Upper lobe of right lung (tissue), 1 donor: ENCODE results near the gene REEP3. TPM values are rescaled to one million over a fixed set of nuclear protein-coding genes. Genes with fewer than 3 reads are reported as not detected.

Experiments used
- ATAC-seq: fragments of 200-7000 bp; cut with Tn5 transposase; one replicate; pipeline ENCODE4 v1.9.1; 2020; ENCODE audit warnings: mild to moderate bottlenecking, moderate library complexity
- DNase-seq: peaks from one replicate; pipeline ENCODE4 v3.0.0-alpha.2; 2020
- H3K27ac ChIP-seq: fragments of 200-600 bp; one replicate; pipeline ENCODE4 v1.8.0; 2022
- H3K27me3 ChIP-seq: fragments of 200-600 bp; one replicate; pipeline ENCODE4 v1.8.0; 2022; ENCODE audit warnings: mild to moderate bottlenecking
- H3K36me3 ChIP-seq: fragments of 200-600 bp; one replicate; pipeline ENCODE4 v1.8.0; 2022
- H3K4me1 ChIP-seq: fragments of 200-600 bp; one replicate; pipeline ENCODE4 v1.8.0; 2022
- H3K4me3 ChIP-seq: fragments of 200-600 bp; one replicate; pipeline ENCODE4 v1.8.0; 2022; ENCODE audit warnings: mild to moderate bottlenecking
- H3K9me3 ChIP-seq: fragments of 200-600 bp; one replicate; pipeline ENCODE4 v1.8.0; 2022
- intact Hi-C: fragments of 100-400 bp; cut with DNase I; formaldehyde crosslinking; loops from one replicate; pipeline ENCODE4 v1.11.0; 2022
- total RNA-seq: library from RNA; stranded (reverse); fragmentation: NEBNext Ultra II Directional; extraction: Animal tissue kit (Norgen Biotek cat#: 25700); gene quantifications from one replicate; pipeline ENCODE4 v1.2.1, GENCODE V29; 2021
- TF ChIP-seq, protein P1 (sequence below): fragments of 200-600 bp; IDR thresholded peaks from one replicate; pipeline ENCODE4 v1.8.0; 2022; ENCODE audit warnings: antibody characterized with exemption
- donor health status: DM: no; HTN: yes; CAD: no; lungs with severe emphysema.

REEP3 gene
- total RNA-seq, 1 donor from 2014 or later: 57.1 TPM

DNA sequence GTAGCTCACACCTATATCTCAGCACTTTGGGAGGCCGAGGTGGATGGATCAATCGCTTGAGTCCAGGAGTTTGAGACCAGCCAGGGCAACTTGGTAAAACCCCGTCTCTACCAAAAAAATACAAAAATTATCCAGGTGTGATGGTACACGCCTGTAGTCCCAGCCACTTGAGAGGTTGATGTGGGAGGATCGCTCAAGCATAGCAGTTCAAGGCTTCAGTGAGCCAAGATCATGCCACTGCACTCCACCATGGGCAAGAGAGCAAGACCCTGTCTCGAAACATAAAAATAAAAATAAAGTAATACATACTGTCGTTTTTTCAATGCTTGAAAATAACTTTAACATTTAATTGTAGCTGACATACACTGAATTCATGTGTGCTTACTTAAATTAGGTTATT, 57.3 kb downstream of the REEP3 start:
- Histone ChIP-seq H3K9me3 (no peaks in the 10 kb centered on the region), H3K4me1 (peaks cover 10% of the 10 kb centered on the region), H3K36me3 (no peaks in the 10 kb centered on the region), H3K27me3 (no peaks in the 10 kb centered on the region), H3K27ac (no peak overlapping the region), H3K4me3 (no peak overlapping the region)
- ATAC-seq: no peak
- TF ChIP-seq, protein P1, sequence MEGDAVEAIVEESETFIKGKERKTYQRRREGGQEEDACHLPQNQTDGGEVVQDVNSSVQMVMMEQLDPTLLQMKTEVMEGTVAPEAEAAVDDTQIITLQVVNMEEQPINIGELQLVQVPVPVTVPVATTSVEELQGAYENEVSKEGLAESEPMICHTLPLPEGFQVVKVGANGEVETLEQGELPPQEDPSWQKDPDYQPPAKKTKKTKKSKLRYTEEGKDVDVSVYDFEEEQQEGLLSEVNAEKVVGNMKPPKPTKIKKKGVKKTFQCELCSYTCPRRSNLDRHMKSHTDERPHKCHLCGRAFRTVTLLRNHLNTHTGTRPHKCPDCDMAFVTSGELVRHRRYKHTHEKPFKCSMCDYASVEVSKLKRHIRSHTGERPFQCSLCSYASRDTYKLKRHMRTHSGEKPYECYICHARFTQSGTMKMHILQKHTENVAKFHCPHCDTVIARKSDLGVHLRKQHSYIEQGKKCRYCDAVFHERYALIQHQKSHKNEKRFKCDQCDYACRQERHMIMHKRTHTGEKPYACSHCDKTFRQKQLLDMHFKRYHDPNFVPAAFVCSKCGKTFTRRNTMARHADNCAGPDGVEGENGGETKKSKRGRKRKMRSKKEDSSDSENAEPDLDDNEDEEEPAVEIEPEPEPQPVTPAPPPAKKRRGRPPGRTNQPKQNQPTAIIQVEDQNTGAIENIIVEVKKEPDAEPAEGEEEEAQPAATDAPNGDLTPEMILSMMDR: no peak
- intact Hi-C loops: no loop called here
- DNase-seq: no peak

DNA sequence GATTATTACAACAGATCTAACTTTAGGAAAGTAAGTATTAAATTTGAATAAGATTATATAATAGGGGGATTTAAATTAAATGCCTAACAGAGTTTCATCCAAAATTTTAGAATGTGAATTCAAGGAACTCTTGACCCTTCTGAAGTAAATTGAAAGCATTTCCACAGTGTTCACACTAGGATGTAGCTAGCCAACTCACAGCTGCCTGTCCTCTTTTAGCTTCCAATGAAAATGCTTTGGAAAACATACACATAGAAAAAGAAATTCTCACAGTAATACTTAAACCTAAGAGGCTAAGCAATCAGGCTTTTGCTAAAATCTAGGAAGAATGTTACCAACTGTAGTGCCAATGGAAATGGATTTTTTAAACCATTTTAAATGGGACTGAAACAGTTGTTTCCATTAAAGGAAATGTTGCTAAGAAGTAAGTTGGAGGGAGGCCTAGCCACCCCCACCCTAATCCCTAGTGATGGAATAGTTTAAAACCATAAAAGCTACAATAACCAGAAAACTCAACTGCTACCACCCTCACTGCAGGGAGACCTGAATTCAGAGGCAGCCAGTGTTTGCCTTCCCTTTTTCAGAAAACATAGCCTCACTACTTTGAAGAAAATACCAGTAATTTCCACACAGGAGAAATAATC, 58.3 kb downstream of the REEP3 start:
- no peak overlapping the region for H3K4me3 ChIP-seq
- no peak overlapping the region for H3K27ac ChIP-seq
- ATAC-seq (no peak), DNase-seq (no peak)
- TF ChIP-seq, protein P1: no peak
- H3K9me3 ChIP-seq: no peaks in the 10 kb centered on the region
- no peaks in the 10 kb centered on the region for H3K27me3 ChIP-seq
- peaks cover 2% of the 10 kb centered on the region for H3K4me1 ChIP-seq
- H3K36me3 ChIP-seq: no peaks in the 10 kb centered on the region
- intact Hi-C loops: no loop called here

DNA sequence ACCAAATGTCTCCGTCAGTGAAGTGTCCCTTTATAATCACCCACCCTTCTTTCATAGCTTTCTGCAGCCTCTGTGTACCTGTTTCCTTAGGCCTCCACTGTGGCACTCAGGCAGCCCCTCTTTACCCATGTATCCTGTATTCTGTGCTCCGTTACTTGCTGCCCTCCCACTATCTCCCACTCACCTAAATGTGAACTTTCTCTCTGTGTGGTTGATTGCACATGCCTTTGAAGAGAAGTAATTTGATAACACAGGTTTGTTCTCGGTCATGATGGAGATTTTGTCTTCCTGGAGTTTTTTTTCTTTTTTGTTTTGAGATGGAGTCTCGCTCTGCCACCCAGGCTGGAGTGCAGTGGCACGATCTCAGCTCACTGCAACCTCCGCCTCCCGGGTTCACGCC, 61.5 kb downstream of the REEP3 start:
- no peak for DNase-seq
- H3K27me3 ChIP-seq: no peaks in the 10 kb centered on the region
- TF ChIP-seq, protein P1: no peak
- no peaks in the 10 kb centered on the region for H3K36me3 ChIP-seq
- H3K9me3 ChIP-seq: no peaks in the 10 kb centered on the region
- no peak overlapping the region for H3K4me3 ChIP-seq
- intact Hi-C loops: no loop called here
- no peak overlapping the region for H3K27ac ChIP-seq
- H3K4me1 ChIP-seq: peaks cover 5% of the 10 kb centered on the region
- no peak for ATAC-seq

DNA sequence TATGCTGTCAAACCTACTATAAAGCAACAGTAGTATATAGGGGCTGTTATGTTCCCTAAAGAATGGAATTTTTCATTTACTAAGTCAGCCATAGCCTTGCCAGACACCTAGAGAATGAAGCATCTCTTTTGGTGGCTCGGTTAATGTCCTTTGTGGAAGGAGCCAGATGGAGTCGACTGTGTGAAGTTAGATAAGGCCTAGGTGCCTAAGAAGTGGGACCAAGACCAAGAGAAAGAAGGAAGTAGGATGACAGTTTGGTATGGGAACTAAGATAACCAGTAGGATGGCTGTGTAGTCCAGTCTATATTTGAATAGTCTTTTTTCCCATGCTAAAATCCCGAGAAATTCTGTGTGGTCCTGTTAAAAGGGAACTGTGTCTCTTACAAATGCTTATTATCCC, 62.2 kb downstream of the REEP3 start:
- Histone ChIP-seq H3K27me3 (no peaks in the 10 kb centered on the region), H3K4me1 (peaks cover 5% of the 10 kb centered on the region), H3K4me3 (no peak overlapping the region), H3K36me3 (no peaks in the 10 kb centered on the region), H3K27ac (no peak overlapping the region), H3K9me3 (no peaks in the 10 kb centered on the region)
- ATAC-seq (no peak), DNase-seq (no peak)
- intact Hi-C loops: no loop called here
- TF ChIP-seq, protein P1: no peak

DNA sequence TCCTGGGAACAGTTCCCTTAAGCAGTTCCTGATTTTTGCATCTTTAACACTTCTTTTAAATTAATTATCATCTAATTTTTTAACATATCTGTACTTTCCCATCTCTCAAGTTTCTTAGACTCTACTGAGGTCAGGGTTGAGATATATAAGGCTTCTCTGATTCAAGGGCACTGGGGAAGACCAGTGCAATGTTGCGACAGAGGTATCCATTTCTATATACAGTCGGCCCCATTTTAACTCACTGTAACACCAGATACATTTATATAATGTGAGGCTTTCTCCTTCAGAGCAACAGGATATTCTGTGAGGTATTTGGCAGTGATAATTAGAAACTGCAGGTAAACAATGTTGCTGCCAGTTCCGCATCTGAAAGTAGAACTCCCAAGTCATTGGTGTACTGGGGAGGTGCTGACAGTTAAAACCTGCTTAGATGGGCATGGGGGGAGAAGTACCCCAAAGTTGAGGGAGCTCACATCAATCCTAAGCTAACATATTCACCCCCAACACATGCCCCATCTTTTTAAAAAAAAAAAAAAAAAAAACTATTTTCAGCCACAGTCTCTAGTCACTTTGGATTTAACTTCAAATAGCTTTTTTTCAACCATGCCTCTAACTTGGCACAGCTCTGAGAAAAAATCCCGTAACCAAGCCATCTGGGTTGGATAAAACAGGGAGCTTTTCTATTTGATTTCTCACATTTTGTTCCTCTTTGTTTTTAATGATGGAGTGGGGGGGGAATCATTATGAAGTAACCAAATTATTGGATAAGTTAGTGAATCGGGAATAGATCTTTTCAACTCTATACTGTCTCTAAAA, 62.9 kb downstream of the REEP3 start:
- H3K9me3 ChIP-seq: no peaks in the 10 kb centered on the region
- no peak overlapping the region for H3K27ac ChIP-seq
- H3K27me3 ChIP-seq: no peaks in the 10 kb centered on the region
- ATAC-seq (no peak), DNase-seq (no peak)
- H3K4me1 ChIP-seq: peaks cover 10% of the 10 kb centered on the region
- TF ChIP-seq, protein P1: no peak
- no peak overlapping the region for H3K4me3 ChIP-seq
- H3K36me3 ChIP-seq: no peaks in the 10 kb centered on the region
- intact Hi-C loops: no loop called here
